Pancreas (tissue), 10 donors: ENCODE measurements around the gene NAV2. TPM values are rescaled to one million over a fixed set of nuclear protein-coding genes. Genes with fewer than 3 reads are reported as not detected.

Source experiments
- ATAC-seq, 4 donors: fragments of 200-7000 bp; cut with Tn5 transposase; one replicate each; pipeline versions ENCODE4 v1.8.0 to v1.9.1; 2020; ENCODE audit warnings: mild to moderate bottlenecking in 4 of 4, moderate library complexity in 4 of 4
- DNase-seq, 6 donors: peaks; one replicate each; pipeline ENCODE4 v3.0.0-alpha.2; 2020
- FAIRE-seq: peaks from 2 replicates; lab custom pipeline; 2012; peaks lifted over from hg19 to GRCh38; lab: Jason Lieb, UNC
- H3K27ac ChIP-seq, 4 donors: fragments of 200-600 bp; sonication (generic); 1 replicate in 3 of 4; 2 replicates in 1 of 4; pipeline versions ENCODE4 v1.5.0 to v1.8.0; 2020
- H3K27me3 ChIP-seq, 4 donors: fragments of 200-600 bp; one replicate each; pipeline ENCODE4 v1.8.0; 2021
- H3K36me3 ChIP-seq, 3 donors: fragments of 200-600 bp; sonication (generic) in 1 of 3; one replicate each; pipeline versions ENCODE4 v1.5.0 to v1.8.0; 2020 to 2021
- H3K4me1 ChIP-seq, 3 donors: fragments of 200-600 bp; one replicate each; pipeline ENCODE4 v1.8.0; 2021
- H3K4me3 ChIP-seq, 4 donors: fragments of 200-600 bp; sonication (generic) in 2 of 4; one replicate each; pipeline versions ENCODE4 v1.5.0 to v1.8.0; 2020 to 2021
- H3K9me3 ChIP-seq, 4 donors: fragments of 200-600 bp; one replicate each; pipeline ENCODE4 v1.8.0; 2021
- WGBS, 2 donors: extraction: QIAGEN DNeasy Blood & Tissue Kit; methylation state at CpG; one replicate each; pipeline ENCODE4 v1.1.7; 2013; 5-methylcytosine and 5-hydroxymethylcytosine counted together
- intact Hi-C, 3 donors: fragments of 100-400 bp; cut with DNase I; formaldehyde crosslinking; loops; one replicate each; pipeline versions ENCODE4 v1.11.1 to v1.14.2; 2022
- polyA plus RNA-seq, 2 donors: library from polyadenylated mRNA; stranded (reverse); fragments of 200-250 nt; gene quantifications; one replicate each; pipeline ENCODE4 v1.2.3, GENCODE V29; 2013
- total RNA-seq, 6 donors: library from RNA; stranded (reverse); fragmentation: NEBNext Ultra II Directional in 4 of 6; extraction: Animal tissue kit (Norgen Biotek cat#: 25700) in 4 of 6; gene quantifications; one replicate each; pipeline versions ENCODE4 v1.2.1 to v1.2.4, GENCODE V29; 2021 to 2023
- TF ChIP-seq, protein P1 (sequence below), 4 donors: fragments of 200-600 bp; sonication (generic) in 3 of 4; IDR thresholded peaks; one replicate each; pipeline versions ENCODE4 v1.5.0 to v1.8.0; 2021; ENCODE audit warnings: antibody characterized with exemption in 4 of 4
- donor health status: healthy with polysubstance abuse.
- donor health status: DM: no; HTN: no; CAD: no; lungs with moderate emphysema.
- donor health status: DM: no; HTN: no; CAD: no.
- donor health status: control.
- donor health status: control.
- donor health status: Bipolar disorder and iron deficiency.
- donor health status: DM: yes; HTN: yes; CAD: no.
- donor health status: DM: no; HTN: no; CAD: no.
- donor health status: DM: no; HTN: no; CAD: no.
- donor health status: DM: yes; HTN: yes; CAD: no.

Gene NAV2
- total and polyA plus RNA-seq, 8 donors = 5.8 to 26.9 (median 16.3) TPM

DNA sequence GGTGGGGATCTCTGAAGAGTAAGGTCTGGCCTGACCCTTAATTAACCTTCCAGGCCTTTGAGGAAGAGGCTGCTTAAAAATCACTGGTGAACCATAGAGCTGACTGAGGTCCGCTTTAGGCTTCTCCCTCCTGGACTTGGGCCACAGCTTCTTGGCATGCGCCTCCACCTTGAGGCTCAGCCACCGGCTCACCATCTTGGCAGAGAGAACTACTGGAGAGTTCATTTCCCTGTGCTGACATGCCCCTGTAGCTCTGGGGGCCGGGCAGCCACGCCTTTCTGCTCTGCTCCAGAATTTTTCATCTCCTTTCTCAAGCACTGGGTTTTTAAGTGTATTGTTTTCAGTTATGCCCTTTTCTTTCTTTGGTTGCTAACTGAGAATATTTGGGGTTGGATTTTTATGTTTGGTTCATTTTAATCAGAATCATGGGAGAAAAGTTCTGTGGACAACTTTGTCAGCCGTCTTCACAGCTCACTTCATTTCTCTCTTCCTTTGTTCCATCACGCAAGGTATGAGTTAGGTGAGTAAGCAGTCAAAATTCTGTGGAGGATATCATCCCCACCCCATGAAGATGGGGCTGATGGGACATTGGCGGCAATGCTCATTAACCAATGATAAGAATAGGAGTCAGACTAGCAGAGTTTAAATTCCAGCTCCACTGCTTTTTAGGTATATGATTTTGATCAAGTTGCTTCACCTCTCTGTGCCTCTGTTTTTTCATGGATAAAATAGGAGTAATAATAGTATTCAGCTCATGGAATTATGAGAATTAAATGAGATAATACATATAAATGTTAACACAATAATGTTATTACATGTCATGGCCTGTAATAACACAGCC is 343.7 kb downstream of the NAV2 start:
- DNase-seq (peak in 2 of 6 donors; percentile 23 to 51), FAIRE-seq (no peak), ATAC-seq (peak; percentile 38 to 59 (median 52))
- H3K9me3 ChIP-seq = no peaks in the 10 kb centered on the region
- no peak overlapping the region for H3K27ac ChIP-seq
- WGBS, 2 donors = 73 to 74% methylated on average over 8 of the region's 8 CpGs
- H3K27me3 ChIP-seq = no peaks in the 10 kb centered on the region
- H3K36me3 ChIP-seq = peaks cover 0 to 46% (median 12%) of the 10 kb centered on the region in 3 donors
- no peaks in the 10 kb centered on the region for H3K4me1 ChIP-seq
- H3K4me3 ChIP-seq = no peak overlapping the region
- intact Hi-C loops = no loop called here
- TF ChIP-seq, protein P1, sequence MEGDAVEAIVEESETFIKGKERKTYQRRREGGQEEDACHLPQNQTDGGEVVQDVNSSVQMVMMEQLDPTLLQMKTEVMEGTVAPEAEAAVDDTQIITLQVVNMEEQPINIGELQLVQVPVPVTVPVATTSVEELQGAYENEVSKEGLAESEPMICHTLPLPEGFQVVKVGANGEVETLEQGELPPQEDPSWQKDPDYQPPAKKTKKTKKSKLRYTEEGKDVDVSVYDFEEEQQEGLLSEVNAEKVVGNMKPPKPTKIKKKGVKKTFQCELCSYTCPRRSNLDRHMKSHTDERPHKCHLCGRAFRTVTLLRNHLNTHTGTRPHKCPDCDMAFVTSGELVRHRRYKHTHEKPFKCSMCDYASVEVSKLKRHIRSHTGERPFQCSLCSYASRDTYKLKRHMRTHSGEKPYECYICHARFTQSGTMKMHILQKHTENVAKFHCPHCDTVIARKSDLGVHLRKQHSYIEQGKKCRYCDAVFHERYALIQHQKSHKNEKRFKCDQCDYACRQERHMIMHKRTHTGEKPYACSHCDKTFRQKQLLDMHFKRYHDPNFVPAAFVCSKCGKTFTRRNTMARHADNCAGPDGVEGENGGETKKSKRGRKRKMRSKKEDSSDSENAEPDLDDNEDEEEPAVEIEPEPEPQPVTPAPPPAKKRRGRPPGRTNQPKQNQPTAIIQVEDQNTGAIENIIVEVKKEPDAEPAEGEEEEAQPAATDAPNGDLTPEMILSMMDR (IDR thresholded peaks at IDR 0.05) = no peak

GRCh38 chr11:20056950-20057943 is 344.6 kb downstream of the NAV2 start:
- Histone ChIP-seq H3K36me3 (peaks cover 0 to 44% (median 12%) of the 10 kb centered on the region in 3 donors), H3K4me1 (no peaks in the 10 kb centered on the region), H3K27me3 (no peaks in the 10 kb centered on the region), H3K9me3 (no peaks in the 10 kb centered on the region), H3K4me3 (no peak overlapping the region), H3K27ac (no peak overlapping the region)
- 77 to 80% methylated on average over 8 of the region's 8 CpGs for WGBS, 2 donors
- TF ChIP-seq, protein P1 (IDR thresholded peaks at IDR 0.05) = no peak
- ATAC-seq (no peak), FAIRE-seq (no peak), DNase-seq (no peak)
- intact Hi-C loops = no loop called here

GRCh38 chr11:20058749-20059458 is 346.3 kb downstream of the NAV2 start:
- TF ChIP-seq, protein P1 (IDR thresholded peaks at IDR 0.05) = no peak

GRCh38 chr11:20059587-20060021 is 347.0 kb downstream of the NAV2 start:
- Histone ChIP-seq H3K27ac (no peak overlapping the region), H3K36me3 (peaks cover 0 to 48% (median 9%) of the 10 kb centered on the region in 3 donors), H3K4me3 (no peak overlapping the region), H3K4me1 (no peaks in the 10 kb centered on the region), H3K9me3 (no peaks in the 10 kb centered on the region), H3K27me3 (no peaks in the 10 kb centered on the region)
- DNase-seq (no peak), FAIRE-seq (no peak), ATAC-seq (no peak)
- intact Hi-C loops = no loop called here
- 83 to 91% methylated on average over 4 of the region's 4 CpGs for WGBS, 2 donors
- TF ChIP-seq, protein P1 (IDR thresholded peaks at IDR 0.05) = no peak

More at GRCh38 chr11:20058749-20059458, 346.3 kb downstream of the NAV2 start:
- Histone ChIP-seq H3K9me3 (no peaks in the 10 kb centered on the region), H3K27ac (no peak overlapping the region), H3K4me1 (no peaks in the 10 kb centered on the region), H3K36me3 (peaks cover 0 to 48% (median 12%) of the 10 kb centered on the region in 3 donors), H3K27me3 (no peaks in the 10 kb centered on the region), H3K4me3 (no peak overlapping the region)
- DNase-seq = no peak
- 87 to 96% methylated on average over 3 of the region's 3 CpGs for WGBS, 2 donors
- ATAC-seq = no peak
- intact Hi-C loops = no loop called here
- no peak for FAIRE-seq
